Measurements from ENCODE around the gene SPRED2.

- TF ChIP-seq E2F6 (IDR thresholded peaks at IDR 0.05; ENCODE audit: borderline replicate concordance, low read depth) (no peak), CTCF (IDR thresholded peaks at IDR 0.05) (no peak), CHD4 (IDR thresholded peaks at IDR 0.05; ENCODE audit: borderline replicate concordance) (no peak), NPAS2 (CRISPR knock-in tag; IDR thresholded peaks at IDR 0.05; ENCODE audit: borderline replicate concordance) (no peak)
Measured at GRCh38 chr2:65389476-65389875, 42.9 kb downstream of the SPRED2 start.
